Measurements from ENCODE around the gene SHISA8.
A peak's percentile ranks its signal among the peaks of the same experiment; 100 is the strongest.

SHISA8 gene

DNA sequence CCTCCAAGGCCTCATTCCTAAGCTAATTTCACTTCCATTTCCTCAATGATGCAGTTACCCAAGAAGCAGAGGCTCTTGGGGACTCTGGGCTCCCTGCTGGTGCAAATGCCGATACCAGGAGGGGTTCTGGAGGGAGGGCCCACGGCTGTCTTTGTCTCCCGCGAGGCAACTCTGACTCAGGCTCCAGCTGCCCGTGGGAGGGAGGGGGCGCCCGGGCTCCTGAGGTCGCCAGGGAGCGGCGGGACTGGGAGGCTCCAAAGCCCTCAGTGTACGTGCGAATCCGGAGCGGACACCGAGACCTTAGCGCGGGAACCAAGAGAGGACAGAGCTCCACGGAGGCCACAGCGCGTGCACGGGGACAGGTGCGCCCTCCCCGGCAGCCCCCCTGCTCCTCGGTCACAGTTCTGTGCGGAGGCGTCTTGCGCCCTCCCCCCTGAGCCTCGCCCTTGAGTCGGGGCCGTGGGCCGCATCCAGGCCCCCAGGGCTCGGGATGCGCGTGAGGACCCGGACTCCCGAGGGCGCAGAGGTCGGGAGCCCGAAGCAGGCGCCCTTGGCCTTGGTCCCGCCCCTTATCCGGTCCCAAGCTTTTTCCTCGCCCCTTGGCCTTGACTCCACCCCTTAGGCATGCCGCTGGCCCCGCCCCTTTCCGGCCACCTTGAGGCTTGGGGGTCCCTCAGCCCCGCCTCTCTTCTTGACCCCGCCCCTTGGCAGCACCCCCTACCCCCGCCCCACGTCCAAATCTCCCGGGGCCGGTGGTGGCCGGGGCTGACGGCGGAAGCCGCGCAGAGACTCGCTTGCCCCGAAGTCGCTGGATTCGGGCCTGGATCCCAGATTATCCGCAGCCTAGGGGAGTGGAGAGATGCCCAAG is 4.7 kb upstream of the SHISA8 start:
- DNase-seq (ENCODE audit: extremely low spot score): no peak
- CTCF ChIA-PET: no interaction called here
- POLR2A ChIA-PET: no interaction called here
- TF ChIP-seq ELF4 (IDR thresholded peaks at IDR 0.05) (no peak), LEF1 (IDR thresholded peaks at IDR 0.05; ENCODE audit: borderline replicate concordance) (no peak), HDGF (IDR thresholded peaks at IDR 0.05; ENCODE audit: borderline replicate concordance) (no peak), FOXM1 (IDR thresholded peaks at IDR 0.05; ENCODE audit: borderline replicate concordance) (no peak), ZNF384 (IDR thresholded peaks at IDR 0.05) (no peak), ARNT (IDR thresholded peaks at IDR 0.05) (no peak), FOXA1 (IDR thresholded peaks at IDR 0.05) (no peak), SUZ12 (IDR thresholded peaks at IDR 0.05) (no peak), BHLHE40 (IDR thresholded peaks at IDR 0.05; ENCODE audit: borderline replicate concordance) (no peak), TARDBP (IDR thresholded peaks at IDR 0.05) (no peak)

GRCh38 chr22:41917903-41918791 is 3.3 kb upstream of the SHISA8 start:
- TF ChIP-seq FOXA1 (IDR thresholded peaks at IDR 0.05): no peak
- no peak for TF ChIP-seq FOXK2 (IDR thresholded peaks at IDR 0.05)
- no peak for TF ChIP-seq ZNF384 (IDR thresholded peaks at IDR 0.05)
- no peak for TF ChIP-seq NFRKB (IDR thresholded peaks at IDR 0.05)
- TF ChIP-seq HDGF (IDR thresholded peaks at IDR 0.05; ENCODE audit: borderline replicate concordance): no peak
- no peak for TF ChIP-seq L3MBTL2 (conservative IDR thresholded peaks at IDR 0.05)
- TF ChIP-seq ARNT (IDR thresholded peaks at IDR 0.05): no peak
- no peak for TF ChIP-seq BHLHE40 (IDR thresholded peaks at IDR 0.05; ENCODE audit: borderline replicate concordance)
- no peak for TF ChIP-seq SUZ12 (IDR thresholded peaks at IDR 0.05)
- TF ChIP-seq CTBP1 (IDR thresholded peaks at IDR 0.05; ENCODE audit: borderline replicate concordance): no peak
- no peak for TF ChIP-seq FOXM1 (IDR thresholded peaks at IDR 0.05; ENCODE audit: borderline replicate concordance)
- TF ChIP-seq PKNOX1 (IDR thresholded peaks at IDR 0.05): no peak
- no peak for TF ChIP-seq SP1 (IDR thresholded peaks at IDR 0.05)
- no peak for TF ChIP-seq TARDBP (IDR thresholded peaks at IDR 0.05)
- TF ChIP-seq ELF4 (IDR thresholded peaks at IDR 0.05): no peak
- no peak for TF ChIP-seq LEF1 (IDR thresholded peaks at IDR 0.05; ENCODE audit: borderline replicate concordance)
- ChIA-PET CTCF (interaction anchor here (0.7 kb wide), 1 partner anchor 7 kb away, joined by 4 read pairs; no protein-coding TSS in a partner anchor), POLR2A (no interaction called here)
- peak; percentile 52 for DNase-seq (ENCODE audit: extremely low spot score)

- no peak for DNase-seq (ENCODE audit: extremely low spot score)
- ChIA-PET CTCF (interaction anchor here (0.7 kb wide), 1 partner anchor 8 kb away, joined by 4 read pairs; no protein-coding TSS in a partner anchor), POLR2A (no interaction called here)
Observed at GRCh38 chr22:41917375-41917902, 2.6 kb upstream of the SHISA8 start.

DNA sequence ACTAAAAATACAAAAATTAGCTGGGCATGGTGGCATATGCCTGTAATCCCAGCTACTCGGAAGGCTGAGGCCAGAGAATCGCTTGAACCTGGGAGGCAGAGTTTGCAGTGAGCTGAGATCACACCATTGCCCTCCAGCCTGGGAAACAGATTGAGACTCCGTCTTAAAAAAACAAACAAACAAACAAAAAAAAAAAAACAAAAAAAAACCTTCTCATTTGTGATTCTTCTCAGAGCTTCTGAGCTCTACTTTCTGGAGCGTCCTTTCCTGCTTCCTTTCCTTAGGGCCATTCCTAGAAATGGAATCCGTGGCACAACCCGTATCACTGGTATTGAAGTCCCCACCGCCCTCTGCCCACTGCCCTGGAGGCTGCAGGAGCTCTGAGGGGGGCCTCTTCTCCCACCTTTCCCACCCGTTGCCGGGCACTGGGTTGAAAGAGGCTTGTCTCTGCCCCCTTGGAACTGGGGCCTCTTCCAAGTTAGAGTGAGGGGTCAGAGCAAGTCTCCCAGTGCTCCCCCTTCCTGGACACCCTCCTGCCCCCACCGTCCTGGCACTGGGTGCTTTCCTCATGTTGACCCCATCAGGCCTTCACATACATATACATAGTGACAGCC is 2.0 kb upstream of the SHISA8 start:
- CTCF ChIA-PET: interaction anchor here (0.7 to 1.4 kb wide), 3 partner anchors 9 to 219 kb away, joined by 3 to 6 read pairs (median 4); no protein-coding TSS in a partner anchor
- POLR2A ChIA-PET: interaction anchor here (1.3 kb wide), 1 partner anchor 30 kb away, joined by 3 read pairs; the partner anchor contains the start of gene CENPM
- TF ChIP-seq FOXA1 (IDR thresholded peaks at IDR 0.05): no peak
- TF ChIP-seq CTBP1 (IDR thresholded peaks at IDR 0.05; ENCODE audit: borderline replicate concordance): no peak
- no peak for TF ChIP-seq SUZ12 (IDR thresholded peaks at IDR 0.05)
- TF ChIP-seq BHLHE40 (IDR thresholded peaks at IDR 0.05; ENCODE audit: borderline replicate concordance): no peak
- no peak for TF ChIP-seq HDGF (IDR thresholded peaks at IDR 0.05; ENCODE audit: borderline replicate concordance)
- TF ChIP-seq TARDBP (IDR thresholded peaks at IDR 0.05): no peak
- TF ChIP-seq FOXK2 (IDR thresholded peaks at IDR 0.05): no peak
- no peak for TF ChIP-seq FOXM1 (IDR thresholded peaks at IDR 0.05; ENCODE audit: borderline replicate concordance)
- TF ChIP-seq ARNT (IDR thresholded peaks at IDR 0.05): no peak
- no peak for TF ChIP-seq SP1 (IDR thresholded peaks at IDR 0.05)
- TF ChIP-seq L3MBTL2 (conservative IDR thresholded peaks at IDR 0.05): no peak
- no peak for TF ChIP-seq ELF4 (IDR thresholded peaks at IDR 0.05)
- no peak for TF ChIP-seq LEF1 (IDR thresholded peaks at IDR 0.05; ENCODE audit: borderline replicate concordance)
- TF ChIP-seq ZNF384 (IDR thresholded peaks at IDR 0.05): no peak
- no peak for TF ChIP-seq NFRKB (IDR thresholded peaks at IDR 0.05)
- no peak for TF ChIP-seq PKNOX1 (IDR thresholded peaks at IDR 0.05)
- no peak for DNase-seq (ENCODE audit: extremely low spot score)

More at GRCh38 chr22:41917375-41917902, 2.6 kb upstream of the SHISA8 start:
- TF ChIP-seq SP1 (IDR thresholded peaks at IDR 0.05) (no peak), FOXM1 (IDR thresholded peaks at IDR 0.05; ENCODE audit: borderline replicate concordance) (no peak), HDGF (IDR thresholded peaks at IDR 0.05; ENCODE audit: borderline replicate concordance) (no peak), ELF4 (IDR thresholded peaks at IDR 0.05) (no peak), LEF1 (IDR thresholded peaks at IDR 0.05; ENCODE audit: borderline replicate concordance) (no peak), PKNOX1 (IDR thresholded peaks at IDR 0.05) (no peak), TARDBP (IDR thresholded peaks at IDR 0.05) (no peak), BHLHE40 (IDR thresholded peaks at IDR 0.05; ENCODE audit: borderline replicate concordance) (no peak), ZNF384 (IDR thresholded peaks at IDR 0.05) (no peak)

All from HEK293T (cell line).